ENCODE measurements around the gene ZNF511. TPM values are rescaled to one million over a fixed set of nuclear protein-coding genes. Genes with fewer than 3 reads are reported as not detected.

The ZNF511 gene
- total RNA-seq, 1 donor from 2014 or later: 24.7 TPM

GRCh38 chr10:133274751-133275683 lies 33.7 kb upstream of the ZNF511 start:
- no peak for DNase-seq

- no peak for DNase-seq
Measured at GRCh38 chr10:133275684-133276092, 33.0 kb upstream of the ZNF511 start.

GRCh38 chr10:133276100-133276434 lies 32.6 kb upstream of the ZNF511 start:
- no peak for DNase-seq

DNA sequence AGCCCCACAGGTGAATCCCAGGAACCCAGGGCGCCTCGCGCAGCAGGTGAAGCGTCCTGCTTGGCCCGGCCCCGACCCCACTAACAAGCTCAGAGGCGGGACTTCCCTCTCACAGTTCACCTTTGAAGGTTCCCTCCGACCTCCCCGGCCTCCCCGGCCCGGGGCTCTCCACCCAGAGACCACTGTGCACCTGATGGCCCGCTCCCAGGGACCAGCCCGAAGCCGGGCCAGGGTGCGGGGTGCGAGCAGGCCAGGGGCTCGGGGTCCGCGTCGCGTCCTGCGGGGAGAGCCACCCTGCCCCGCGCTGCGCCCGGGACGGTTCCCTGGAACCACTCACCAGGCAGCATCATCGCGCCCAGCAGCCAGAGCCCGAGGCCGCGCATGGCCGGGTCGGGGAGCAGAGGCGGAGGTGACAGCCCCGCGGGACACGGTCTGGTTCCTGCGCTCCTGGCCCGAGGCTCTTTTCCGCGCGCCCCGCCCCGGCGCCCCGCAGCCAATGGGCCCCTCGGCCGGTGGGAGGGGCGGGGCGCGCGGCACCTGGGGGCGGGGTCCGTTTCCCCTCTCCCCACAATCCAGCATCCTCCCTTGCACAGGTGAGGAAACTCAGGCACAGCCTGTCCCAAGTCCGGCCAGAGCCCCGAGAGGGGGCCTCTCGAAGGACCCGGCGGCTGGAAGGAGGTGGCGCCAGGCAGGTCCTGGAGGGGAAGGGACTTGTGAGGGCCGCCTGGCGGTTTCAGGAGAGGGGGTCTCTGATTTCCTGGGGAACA lies 32.1 kb upstream of the ZNF511 start, which contains the start of gene ADAM8:
Gene ADAM8, minus strand, starts transcription at position 434 of the 767 bp plus-strand sequence. Its CDS starts 51 bp downstream, at position 383.
- no peak for DNase-seq

DNA sequence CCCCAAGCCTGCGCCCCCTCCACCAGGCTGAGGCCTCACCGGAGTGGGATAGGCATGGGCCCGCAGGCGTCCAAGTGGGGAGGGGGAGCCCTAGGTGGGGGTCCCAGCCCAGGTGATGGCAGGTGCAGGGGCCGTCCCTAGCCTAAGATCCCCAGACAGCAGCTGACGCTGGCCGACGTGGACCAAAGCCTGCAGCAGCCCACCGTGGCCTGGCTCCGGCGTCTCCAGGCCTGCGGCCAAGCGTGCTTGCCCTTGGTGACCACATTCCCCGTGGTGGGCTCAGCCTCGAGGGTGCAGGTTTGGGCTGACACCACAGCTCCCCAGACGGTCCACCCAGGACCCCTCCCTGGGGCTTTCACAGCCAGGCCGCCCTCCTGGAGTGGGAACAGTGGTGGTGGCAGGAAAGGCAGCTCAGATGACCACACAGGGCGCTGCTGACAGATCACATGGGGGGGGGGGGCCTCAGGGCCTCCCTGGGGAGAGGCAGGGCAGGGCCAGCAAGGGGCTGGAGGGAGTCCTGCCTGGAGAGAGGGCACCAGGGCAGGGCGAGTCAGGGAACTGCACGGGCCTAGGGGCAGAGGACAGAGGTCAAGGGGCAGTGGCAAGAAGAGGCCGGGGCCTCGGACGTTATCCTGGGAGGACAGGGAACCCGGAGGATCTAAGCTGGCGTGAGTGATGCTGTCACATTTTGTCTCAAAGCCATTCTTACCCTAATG lies 31.3 kb upstream of the ZNF511 start:
- DNase-seq: no peak

DNA sequence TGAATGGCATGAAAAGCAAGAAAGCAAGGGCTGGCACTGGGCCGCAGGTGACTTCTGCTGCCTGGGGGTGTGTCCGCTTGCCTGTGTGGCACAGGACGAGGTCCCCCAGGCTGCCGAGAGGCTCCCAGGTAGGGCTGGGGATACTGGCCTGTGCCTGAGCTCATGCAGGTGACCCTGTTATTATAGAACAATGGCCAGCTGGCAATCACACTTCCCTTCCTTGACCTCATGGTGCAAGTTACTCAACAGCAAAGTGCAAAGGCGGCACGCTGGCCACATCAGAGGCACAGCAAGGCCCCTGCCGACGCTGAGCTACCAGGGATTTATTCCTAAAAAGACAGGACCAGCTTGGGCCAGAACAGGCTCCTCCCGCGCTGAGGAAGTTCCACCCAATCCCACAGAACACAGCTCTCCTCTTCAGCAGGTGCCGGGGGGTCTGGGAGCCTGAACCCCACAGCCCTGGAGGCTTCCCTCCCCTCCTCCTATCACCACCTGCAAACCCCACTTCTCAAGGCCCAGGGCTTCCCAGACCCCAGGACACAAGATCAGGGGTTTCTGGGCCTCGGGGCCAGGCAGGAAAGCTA lies 30.6 kb upstream of the ZNF511 start:
- DNase-seq: no peak

DNA sequence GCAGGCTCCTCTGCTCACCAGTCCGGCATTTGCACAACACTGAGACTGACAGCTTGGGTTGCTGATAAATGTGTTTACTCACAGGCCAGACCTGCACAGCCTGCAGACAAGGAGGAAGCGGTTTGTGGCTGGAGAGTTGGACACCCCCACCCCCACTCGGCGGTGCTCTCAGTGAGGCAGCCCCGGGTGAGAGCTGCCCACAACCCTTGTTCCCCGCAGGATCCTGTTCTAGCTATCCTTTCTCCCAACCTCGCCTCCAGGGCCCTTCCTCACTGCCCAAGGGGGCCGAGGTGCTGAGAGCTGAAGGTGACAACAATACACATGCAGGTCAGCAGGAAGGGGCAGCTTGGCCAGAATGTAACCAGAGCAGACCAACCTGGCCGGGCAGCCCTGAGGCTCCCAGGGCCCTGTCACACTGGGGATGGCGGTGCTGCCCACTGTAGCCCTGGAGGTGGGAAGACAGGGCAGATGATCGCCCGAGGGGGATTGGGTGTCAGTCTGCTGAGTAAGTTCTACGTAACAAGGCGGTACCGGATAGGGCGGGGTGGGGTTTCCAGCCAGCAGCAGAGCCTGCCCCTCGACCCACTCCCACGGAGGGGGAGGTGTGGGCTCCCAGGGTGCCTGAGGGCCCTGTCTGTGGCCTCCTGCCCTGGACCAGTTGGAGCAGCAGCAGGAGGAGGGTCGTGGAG lies 30.0 kb upstream of the ZNF511 start:
- DNase-seq: no peak

GRCh38 chr10:133279326-133280226 lies 29.1 kb upstream of the ZNF511 start:
- no peak for DNase-seq

DNA sequence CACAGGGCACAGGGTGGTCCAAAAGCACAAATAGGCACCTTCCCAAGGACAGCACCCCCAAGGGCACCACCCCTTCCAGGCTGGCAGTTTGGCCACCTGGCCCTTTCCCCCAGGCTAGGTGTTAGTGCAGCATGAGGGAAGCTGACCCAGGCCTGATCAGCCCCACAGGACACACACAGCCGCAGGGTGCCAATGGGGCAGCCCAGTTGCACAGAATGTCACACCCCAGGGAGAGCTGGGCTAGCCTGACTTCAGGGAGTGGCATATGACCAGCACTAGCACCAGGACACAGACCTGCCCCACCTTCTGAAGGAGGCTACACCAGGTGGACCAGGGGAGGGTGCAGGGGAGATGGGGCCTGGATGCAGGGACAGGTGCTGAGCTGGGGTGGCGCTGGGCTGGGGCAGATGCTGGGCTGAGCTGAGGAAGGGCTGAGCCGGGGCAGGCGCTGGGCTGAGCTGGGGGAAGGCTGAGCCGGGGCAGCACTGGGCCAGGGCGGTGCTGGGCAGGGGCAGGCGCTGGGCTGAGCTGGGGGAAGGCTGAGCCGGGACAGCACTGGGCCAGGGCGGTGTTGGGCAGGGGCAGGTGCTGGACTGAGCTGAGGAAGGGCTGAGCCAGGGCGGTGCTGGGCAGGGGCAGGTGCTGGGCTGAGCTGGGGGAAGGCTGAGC lies 28.2 kb upstream of the ZNF511 start:
- no peak for DNase-seq

DNA sequence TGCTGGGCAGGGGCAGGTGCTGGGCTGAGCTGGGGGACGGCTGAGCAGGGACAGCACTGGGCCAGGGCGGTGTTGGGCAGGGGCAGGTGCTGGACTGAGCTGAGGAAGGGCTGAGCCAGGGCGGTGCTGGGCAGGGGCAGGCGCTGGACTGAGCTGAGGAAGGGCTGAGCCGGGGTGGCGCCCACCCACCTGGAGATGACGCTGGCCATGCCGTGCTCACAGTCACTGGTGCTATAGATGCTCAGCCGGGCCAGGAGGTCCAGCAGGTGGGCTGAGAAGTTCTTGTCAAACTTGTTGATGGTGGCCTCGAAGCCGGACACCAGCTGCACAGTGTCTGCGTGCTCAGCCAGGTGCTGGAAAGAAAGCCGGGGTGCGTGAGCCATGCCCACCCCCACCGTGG lies 27.6 kb upstream of the ZNF511 start:
- DNase-seq: no peak

DNA sequence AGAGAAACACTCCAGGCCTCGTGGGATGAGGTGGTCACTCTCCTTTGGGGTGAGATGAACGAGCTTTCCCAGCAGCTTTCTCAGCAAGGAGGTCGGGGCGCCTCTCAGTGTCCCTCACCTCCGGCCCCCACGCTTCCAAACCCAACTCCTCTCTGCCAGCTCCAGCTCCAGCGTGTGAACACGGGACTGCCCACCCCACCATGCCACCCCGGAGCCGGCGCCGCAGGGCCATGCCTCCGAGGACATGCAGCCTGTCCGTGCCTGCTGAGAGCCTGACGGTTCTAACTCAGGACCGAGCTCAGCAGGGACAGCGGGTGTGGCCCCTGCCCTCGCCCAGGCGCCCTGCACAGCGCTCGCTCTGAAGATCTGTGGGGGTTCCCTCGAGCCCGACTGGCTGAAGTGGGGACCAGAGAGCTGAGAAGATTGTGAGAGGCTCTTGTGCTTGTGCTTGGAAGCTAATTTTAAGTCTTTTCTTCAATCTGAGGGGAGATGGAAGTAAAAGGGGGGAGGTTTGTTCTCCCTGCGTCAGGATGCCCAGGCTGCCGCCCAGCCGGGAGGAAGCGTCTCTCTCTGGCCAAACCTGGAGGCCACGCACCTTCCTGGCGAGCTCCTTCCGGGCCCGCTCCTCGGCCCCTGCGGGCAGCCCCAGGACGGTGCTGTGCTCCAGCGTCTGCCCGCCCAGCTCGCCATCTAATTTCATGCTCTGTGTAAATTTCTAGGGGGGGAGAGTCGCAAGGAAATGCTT lies 26.9 kb upstream of the ZNF511 start:
- no peak for DNase-seq

GRCh38 chr10:133282846-133283390 lies 25.8 kb upstream of the ZNF511 start:
- no peak for DNase-seq

DNA sequence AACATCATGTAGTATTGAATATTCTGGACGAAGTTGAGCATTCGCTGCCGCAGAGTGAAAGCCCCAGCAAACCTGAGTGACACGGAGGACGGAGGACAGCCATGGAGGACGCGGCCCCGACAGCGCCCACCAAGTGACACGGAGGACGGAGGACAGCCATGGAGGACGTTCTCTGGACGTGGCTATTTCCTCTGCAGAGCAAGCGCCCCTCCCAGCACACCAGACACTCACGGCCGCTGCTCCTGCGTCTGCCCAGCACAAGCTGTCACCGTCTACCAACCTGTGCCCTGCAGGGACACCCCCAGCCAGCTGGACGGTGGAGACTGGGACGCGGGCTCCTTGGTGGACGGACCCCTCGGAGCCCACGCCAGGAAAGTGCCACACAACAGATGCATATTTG lies 24.8 kb upstream of the ZNF511 start:
- DNase-seq: no peak

- DNase-seq: no peak
Measured at GRCh38 chr10:133285217-133285616, 23.5 kb upstream of the ZNF511 start.

DNA sequence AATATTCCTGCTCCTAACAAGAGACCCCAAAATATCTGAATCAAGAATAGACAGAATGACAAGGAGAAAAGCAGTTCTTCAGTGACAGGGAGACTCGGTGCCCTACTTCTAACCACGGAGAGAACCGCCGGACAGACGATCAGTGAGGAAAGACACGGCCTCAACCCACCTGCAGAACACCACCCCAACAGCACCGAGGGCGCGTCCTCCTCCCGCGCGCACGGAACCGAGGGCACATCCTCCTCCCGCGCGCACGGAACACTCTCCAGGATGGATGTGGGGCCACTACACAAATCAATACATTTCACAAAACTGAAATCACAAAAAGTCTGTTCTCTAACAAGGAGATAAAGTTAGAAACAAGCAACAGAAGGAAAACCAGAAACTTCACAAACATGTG lies 22.3 kb upstream of the ZNF511 start:
- DNase-seq: no peak

GRCh38 chr10:133287832-133288500 lies 20.7 kb upstream of the ZNF511 start:
- no peak for DNase-seq

- no peak for DNase-seq
Measured at GRCh38 chr10:133289761-133290160, 19.0 kb upstream of the ZNF511 start.

- peak; percentile 77 for DNase-seq
Measured at GRCh38 chr10:133292919-133293809, 15.6 kb upstream of the ZNF511 start.
